Breast epithelium (tissue), 4 donors: Measurements from ENCODE around the gene LRRC3B. TPM values are rescaled to one million over a fixed set of nuclear protein-coding genes. Genes with fewer than 3 reads are reported as not detected.

ENCODE experiments used
- DNase-seq, 2 donors: peaks; one replicate each; pipeline ENCODE4 v3.0.0-alpha.2; 2019; ENCODE audit warnings: low spot score in 2 of 2
- H3K27ac ChIP-seq, 2 donors: fragments of 200-600 bp; sonication (generic) in 1 of 2; one replicate each; pipeline ENCODE4 v1.5.1; 2016 to 2019; ENCODE audit warnings: mild to moderate bottlenecking in 1 of 2
- H3K27me3 ChIP-seq, 2 donors: fragments of 200-600 bp; sonication (generic) in 1 of 2; one replicate each; pipeline versions ENCODE4 v1.5.1 to v1.6.0; 2017 to 2019; ENCODE audit warnings: control low read depth in 1 of 2, mild to moderate bottlenecking in 1 of 2
- H3K36me3 ChIP-seq: fragments of 200-600 bp; one replicate; pipeline ENCODE4 v1.5.1; 2019
- H3K4me1 ChIP-seq, 2 donors: fragments of 200-600 bp; sonication (generic); one replicate each; pipeline ENCODE4 v1.5.1; 2016 to 2019; ENCODE audit warnings: control low read depth in 1 of 2
- H3K4me3 ChIP-seq, 3 donors: fragments of 200-600 bp; sonication (generic); 1 replicate in 2 of 3; 2 replicates in 1 of 3; pipeline ENCODE4 v1.5.1; 2016 to 2019; ENCODE audit warnings: mild to moderate bottlenecking in 3 of 3, moderate library complexity in 2 of 3
- H3K9me3 ChIP-seq, 2 donors: fragments of 200-600 bp; sonication (generic) in 1 of 2; one replicate each; pipeline ENCODE4 v1.5.1; 2016 to 2019; ENCODE audit warnings: control low read depth in 1 of 2
- CTCF ChIP-seq, 3 donors: fragments of 450-650 bp; IDR thresholded peaks; one replicate each; pipeline ENCODE4 v1.5.1; 2016 to 2017; ENCODE audit warnings: antibody characterized with exemption in 3 of 3, mild to moderate bottlenecking in 3 of 3, moderate library complexity in 3 of 3
- POLR2A ChIP-seq: fragments of 450-650 bp; IDR thresholded peaks from one replicate; pipeline ENCODE4 v1.6.1; 2016; ENCODE audit warnings: antibody characterized with exemption, mild to moderate bottlenecking, moderate library complexity
- POLR2AphosphoS5 ChIP-seq, 3 donors: sonication (generic); formaldehyde crosslinking; IDR thresholded peaks; one replicate each; pipeline ENCODE4 v1.6.1; 2017; ENCODE audit warnings: antibody characterized with exemption in 3 of 3
- intact Hi-C: fragments of 100-400 bp; cut with DNase I; formaldehyde crosslinking; loops from one replicate; pipeline ENCODE4 v1.15.1; 2023; ENCODE audit warnings: low total_unique reads
- total RNA-seq, 3 donors: library from RNA; depleted of rRNA; stranded (reverse); fragments of >200 nt; gene quantifications; one replicate each; pipeline ENCODE4 v1.1.0, GENCODE V29; 2016

LRRC3B gene
- 1 to 10 TPM in 1 of 3 donors, under 1 TPM in 1, not detected in 1; 0.66 to 1.2 TPM for total RNA-seq

GRCh38 chr3:26622621-26623418, at the start of gene LRRC3B:
Gene LRRC3B, plus strand, starts transcription at chr3:26622772. Its CDS starts 86,901 bp downstream, at chr3:26709673.
- no peak for TF ChIP-seq CTCF (IDR thresholded peaks at IDR 0.05)
- no peak for TF ChIP-seq POLR2AphosphoS5 (IDR thresholded peaks at IDR 0.05)
- no peak for TF ChIP-seq POLR2A

GRCh38 chr3:26574766-26575165, 47.8 kb upstream of the LRRC3B start:
- intact Hi-C loops = no loop called here
- H3K4me3 ChIP-seq = no peak overlapping the region
- H3K27ac ChIP-seq = no peak overlapping the region
- H3K27me3 ChIP-seq = no peaks in the 10 kb centered on the region
- TF ChIP-seq POLR2AphosphoS5 (IDR thresholded peaks at IDR 0.05) = no peak
- TF ChIP-seq POLR2A = no peak
- TF ChIP-seq CTCF (IDR thresholded peaks at IDR 0.05) = no peak
- DNase-seq = no peak
- no peaks in the 10 kb centered on the region for H3K4me1 ChIP-seq
- no peaks in the 10 kb centered on the region for H3K36me3 ChIP-seq
- H3K9me3 ChIP-seq = no peaks in the 10 kb centered on the region

More at GRCh38 chr3:26622621-26623418, at the start of gene LRRC3B:
- intact Hi-C loops = no loop called here
- Histone ChIP-seq H3K27me3 (peaks cover 0 to 26% of the 10 kb centered on the region in 2 donors), H3K4me1 (no peaks in the 10 kb centered on the region), H3K27ac (peak within 1 kb of the TSS in 1 of 2 donors; percentile 2), H3K4me3 (peak within 1 kb of the TSS; percentile 14 to 68 (median 55)), H3K9me3 (no peaks in the 10 kb centered on the region), H3K36me3 (no peaks in the 10 kb centered on the region)
- no peak for DNase-seq

- H3K36me3 ChIP-seq = no peaks in the 10 kb centered on the region
- intact Hi-C loops = no loop called here
- TF ChIP-seq POLR2AphosphoS5 (IDR thresholded peaks at IDR 0.05) (no peak), POLR2A (no peak), CTCF (IDR thresholded peaks at IDR 0.05) (no peak)
- H3K27ac ChIP-seq = no peak overlapping the region
- no peak for DNase-seq
- no peaks in the 10 kb centered on the region for H3K27me3 ChIP-seq
- H3K9me3 ChIP-seq = no peaks in the 10 kb centered on the region
- H3K4me1 ChIP-seq = no peaks in the 10 kb centered on the region
- no peak overlapping the region for H3K4me3 ChIP-seq
Observed at GRCh38 chr3:26579116-26579515, 43.5 kb upstream of the LRRC3B start.

GRCh38 chr3:26587571-26587970, 35.0 kb upstream of the LRRC3B start:
- H3K27ac ChIP-seq = no peak overlapping the region
- intact Hi-C loops = no loop called here

More at GRCh38 chr3:26587571-26587970, 35.0 kb upstream of the LRRC3B start:
- TF ChIP-seq POLR2AphosphoS5 (IDR thresholded peaks at IDR 0.05) (no peak), CTCF (IDR thresholded peaks at IDR 0.05) (no peak), POLR2A (no peak)
- Histone ChIP-seq H3K36me3 (no peaks in the 10 kb centered on the region), H3K4me3 (no peak overlapping the region), H3K27me3 (no peaks in the 10 kb centered on the region), H3K9me3 (peaks cover 0 to 7% of the 10 kb centered on the region in 2 donors), H3K4me1 (no peaks in the 10 kb centered on the region)
- no peak for DNase-seq
